CD4-positive, alpha-beta T cell treated with Interleukin-1 beta for 1 hour (primary cell): ENCODE results near the gene MAGEA4.

Source experiments
- DNase-seq, 2 donors: peaks; one replicate each; pipeline ENCODE4 v3.0.0-alpha.2; 2020 to 2022

Gene MAGEA4

DNA sequence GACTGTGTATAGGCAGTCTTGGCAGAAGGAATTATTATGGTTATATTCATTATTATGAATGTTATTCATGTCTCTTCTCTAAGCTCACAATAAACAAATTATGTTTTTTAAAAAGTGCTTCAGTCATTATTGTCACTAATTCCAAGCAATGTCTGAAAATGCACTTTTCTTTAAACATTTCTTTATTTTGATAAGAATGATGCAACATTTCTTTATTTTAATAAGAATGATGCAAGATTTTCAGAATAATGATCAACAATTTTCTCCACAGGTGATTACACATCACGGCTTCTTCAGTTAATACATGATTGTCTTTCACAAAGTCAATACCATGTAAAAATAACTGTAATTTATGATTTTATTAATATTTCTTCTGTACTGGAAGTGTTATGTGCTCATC, 22.7 kb downstream of the MAGEA4 start:
- DNase-seq = no peak

DNA sequence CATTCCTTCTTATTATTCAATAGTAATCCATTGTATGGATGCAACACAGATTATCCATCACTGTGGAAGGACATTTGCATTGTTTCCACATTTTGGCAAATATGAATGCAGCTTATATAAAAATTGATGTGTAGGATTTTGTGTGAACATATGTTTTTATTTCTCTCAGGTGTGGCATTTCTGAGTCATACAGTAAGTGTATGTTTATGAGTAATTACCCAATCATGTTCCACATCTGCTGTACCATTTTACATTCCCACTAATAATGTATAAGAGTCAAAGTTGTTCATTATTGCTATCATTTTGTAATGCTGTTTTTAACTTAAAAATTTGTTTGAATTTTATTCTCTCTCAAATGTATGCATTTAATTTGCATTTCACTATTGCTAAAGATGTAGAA, 25.5 kb downstream of the MAGEA4 start:
- no peak for DNase-seq

DNA sequence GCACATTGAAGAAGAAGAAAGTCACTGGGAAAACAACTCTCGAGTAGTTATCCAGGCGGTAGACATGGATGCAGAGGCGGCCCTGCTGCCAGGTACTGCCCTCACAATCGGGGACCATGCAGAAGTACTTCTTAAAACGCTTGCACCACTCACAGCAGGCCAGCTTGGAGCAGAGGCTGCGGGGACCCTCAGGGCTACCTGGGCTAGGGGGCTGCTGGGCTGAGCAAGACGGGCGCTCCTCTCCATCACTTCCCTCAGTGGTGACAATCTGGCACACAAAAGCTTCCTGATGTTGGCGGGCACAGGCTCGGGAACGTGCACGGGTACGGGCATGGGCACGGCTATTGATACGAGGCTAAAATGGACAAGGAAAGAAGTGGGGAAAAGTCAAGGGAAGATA, 42.0 kb downstream of the MAGEA4 start:
- no peak for DNase-seq

DNA sequence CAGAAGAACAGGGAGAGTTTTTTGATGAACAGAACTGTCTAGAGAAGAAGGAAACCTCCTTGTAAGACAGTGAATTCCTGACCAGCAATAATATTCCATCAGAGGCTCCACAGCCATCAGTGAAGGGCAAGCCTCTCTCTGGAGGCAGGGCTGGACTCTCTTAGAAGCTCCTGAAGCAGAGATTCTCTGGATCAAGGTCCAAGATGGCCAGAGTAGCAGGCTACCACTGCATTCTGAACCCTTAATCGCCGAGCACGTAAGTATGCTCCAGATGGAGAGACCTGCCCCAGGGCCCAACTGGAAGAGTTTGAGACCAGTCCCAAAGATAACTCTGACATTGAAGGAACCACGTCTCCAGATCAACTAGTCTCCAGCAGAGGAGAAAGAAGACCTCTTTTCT, 45.4 kb downstream of the MAGEA4 start:
- DNase-seq = no peak

DNA sequence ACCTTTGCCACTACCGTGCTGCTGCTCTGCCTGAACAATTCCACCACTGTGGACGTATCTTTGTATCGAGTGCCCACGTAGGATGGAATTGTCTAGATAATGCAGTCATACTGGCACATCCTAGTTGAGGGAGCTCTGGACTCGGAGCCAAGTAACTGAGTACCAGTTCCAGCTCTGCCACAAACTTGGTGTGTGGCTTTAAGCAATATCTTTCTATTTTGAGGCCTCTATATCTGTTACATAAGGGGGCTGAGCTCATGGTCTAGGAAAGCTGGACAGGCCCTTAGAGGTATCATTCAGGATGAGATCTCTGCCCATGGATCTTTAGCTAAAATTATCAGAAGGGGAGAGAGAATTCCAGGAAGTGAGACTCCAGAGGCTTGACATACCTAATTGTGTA, 49.3 kb downstream of the MAGEA4 start:
- no peak for DNase-seq

DNA sequence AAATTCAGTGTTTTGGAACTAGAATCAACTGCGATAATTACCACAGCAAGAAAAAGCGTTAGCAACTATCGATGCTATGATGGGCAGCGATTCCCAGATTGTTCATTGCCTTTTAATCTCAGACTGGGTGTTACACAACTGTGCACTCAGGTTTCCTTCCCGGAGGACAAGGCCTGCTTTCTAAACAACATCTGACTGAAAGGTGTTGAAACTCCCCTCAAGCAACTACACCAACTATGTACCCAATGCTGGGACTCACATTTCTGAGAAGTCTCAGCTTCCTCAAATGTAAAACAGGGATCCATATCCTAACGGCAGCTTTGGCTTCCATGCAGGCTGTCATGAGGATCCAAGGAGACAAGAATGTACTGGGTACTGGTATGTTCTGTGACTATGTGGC, 53.5 kb downstream of the MAGEA4 start:
- no peak for DNase-seq

DNA sequence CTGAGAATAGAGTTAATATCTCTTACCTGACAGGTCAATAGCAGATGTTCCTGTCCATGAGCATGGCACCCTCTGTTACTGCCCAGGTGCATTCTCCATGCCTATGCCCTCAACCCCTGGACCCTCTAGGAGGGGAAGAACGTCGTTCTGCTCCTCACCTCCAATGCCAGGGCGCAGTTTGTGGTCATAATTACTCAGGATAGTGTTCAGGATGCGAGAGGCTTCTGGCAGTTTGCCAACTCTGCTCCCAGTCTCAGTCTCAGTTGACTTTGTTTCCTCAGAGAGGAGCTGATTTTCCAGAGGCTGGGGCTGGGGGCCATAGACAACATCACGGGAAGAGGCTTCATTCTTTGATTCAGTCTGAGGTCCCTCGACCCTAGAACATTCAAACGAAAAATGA, 57.3 kb downstream of the MAGEA4 start:
- DNase-seq = no peak

DNA sequence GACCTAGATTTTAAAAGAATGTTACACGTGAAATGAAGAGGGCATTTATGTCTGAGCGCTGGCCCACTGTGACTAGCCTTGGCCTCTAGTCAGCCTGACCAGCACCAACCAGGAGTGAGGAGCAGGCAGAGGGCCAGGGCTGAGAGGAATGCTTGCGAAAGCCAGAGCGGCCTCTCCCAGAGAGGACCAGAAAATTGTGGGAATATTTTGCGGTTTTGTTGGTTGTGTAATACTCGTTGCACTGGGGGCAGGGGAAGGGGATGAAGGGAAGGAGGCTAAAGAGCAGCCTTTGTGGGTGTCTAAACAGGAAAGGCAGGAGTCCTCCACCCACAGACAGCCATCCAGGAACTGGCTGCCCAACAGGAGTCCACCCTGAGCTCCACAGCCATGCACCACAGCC, 58.0 kb downstream of the MAGEA4 start:
- DNase-seq = no peak

DNA sequence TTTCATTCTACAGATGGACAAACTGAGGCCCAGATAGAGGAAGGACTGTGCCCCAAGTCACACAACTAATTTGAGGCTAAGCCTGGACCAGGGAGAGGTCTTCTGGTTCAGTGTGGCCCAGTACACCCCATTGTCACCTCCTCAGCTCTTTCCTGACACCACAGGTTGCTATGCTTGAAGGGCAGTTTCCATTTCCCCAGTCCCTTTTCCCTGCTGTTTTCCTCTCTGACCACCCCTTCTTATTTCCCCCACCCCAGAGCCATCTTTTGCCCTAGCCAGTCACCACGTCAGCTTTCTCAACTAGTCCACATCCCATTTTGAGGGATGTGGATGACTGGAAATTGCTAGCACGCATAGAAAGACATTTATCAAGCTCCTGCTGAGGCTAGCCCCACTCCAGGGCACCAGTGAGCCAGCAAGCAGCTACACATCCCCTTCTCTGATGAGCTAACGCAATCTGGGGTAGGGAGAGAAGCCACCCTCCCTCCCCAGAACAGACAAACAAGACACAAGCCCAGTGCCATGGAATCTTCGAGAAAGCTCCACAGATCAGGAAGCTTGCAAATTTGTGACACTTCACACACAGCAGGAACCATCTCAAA, 60.5 kb downstream of the MAGEA4 start:
- DNase-seq = no peak

DNA sequence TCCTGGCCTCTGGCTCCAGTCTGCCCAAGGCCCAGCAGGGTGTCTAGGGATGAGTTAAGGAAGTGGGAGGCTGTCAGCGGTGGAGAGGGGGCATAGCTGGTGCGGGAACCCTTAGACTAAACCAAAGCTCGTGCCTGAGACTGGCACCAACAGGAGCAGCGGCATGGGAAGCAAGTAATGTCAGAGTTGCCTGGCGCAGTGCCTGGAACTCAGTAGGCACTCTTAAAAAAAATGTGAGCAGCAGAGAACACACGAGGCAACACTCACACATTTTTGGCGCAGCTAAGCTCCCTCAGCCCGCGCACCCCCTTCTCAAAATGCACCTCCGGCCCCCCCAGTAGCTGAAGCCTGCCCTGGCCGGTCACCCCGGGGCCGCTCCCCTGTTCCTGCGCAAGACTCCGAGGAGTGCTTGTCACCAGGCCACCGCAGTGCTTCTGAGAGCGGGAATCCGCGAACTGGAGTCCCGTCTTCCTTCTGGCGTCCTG, 61.2 kb downstream of the MAGEA4 start:
- no peak for DNase-seq
